ENCODE results near the gene LRP1. TPM values are rescaled to one million over a fixed set of nuclear protein-coding genes. Genes with fewer than 3 reads are reported as not detected.

The LRP1 gene
- total and polyA plus RNA-seq, 2 of the 4 experiments (the other 2 are of a cell fraction) = 73.1 to 142 TPM

DNA sequence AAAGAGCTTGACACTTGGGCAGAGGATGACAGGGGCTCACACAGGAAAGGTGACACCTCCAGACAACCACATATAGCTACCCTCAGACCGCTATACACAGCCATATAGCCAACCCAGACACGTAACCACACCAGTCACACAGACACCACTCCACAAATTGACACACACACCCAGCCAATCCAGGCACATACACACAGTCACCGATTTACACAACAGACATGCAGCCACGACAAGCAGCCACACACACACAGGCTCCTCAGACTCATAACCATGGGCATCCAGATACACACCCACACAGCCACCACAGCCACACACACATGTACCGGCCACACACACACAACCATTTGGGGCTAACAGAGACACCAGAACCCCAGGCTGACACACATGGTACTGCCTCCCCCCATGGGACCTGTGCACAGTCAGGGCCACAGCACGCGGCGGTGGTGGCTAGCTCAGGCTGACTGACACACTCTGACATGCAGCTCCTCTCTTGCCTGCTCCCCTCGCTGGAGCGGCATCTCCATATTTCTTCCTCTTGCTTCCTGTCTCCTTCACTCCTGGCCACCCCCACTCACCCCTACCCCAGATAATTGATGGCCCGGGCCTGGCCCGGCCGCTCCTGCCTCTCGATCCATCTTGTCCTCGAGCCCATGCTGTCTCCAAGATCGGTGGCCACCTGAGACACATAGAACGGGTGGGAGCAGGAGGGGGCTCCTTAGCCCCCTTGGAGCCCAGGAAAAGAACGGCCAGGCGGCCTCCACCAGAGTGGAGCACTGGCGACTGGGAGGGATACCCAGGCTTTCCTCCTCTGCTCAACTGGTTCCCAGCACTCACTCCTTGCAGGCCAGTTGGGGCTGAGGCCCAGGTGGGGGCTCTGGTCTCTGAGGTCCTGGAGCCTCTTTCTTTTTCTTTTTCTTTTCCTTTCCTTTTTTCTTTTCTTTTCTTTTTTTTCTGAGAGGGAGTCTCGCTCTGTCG, 95.2 kb downstream of the LRP1 start:
- BruUV-seq (replicated peaks) = no TSS peak
- CTCF ChIA-PET = no interaction called here

More for the DNA sequence above, 95.2 kb downstream of the LRP1 start:
- intact Hi-C loops (cut with micrococcal nuclease) (no loop called here), dilution Hi-C loops (cut with HindIII; ENCODE audit: low sequenced_read_pairs, unreplicated experiment) (no loop called here), in situ Hi-C loops (cut with MboI; ENCODE audit: low sequenced_read_pairs) (no loop called here)
- H4K91ac ChIP-seq (ENCODE audit: insufficient read depth, low read depth, low read length) = no peak overlapping the region
- WGBS, 2 experiments (ENCODE audit: extremely low coverage in 2 of 2, insufficient read length in 1 of 2) = 50% methylated on average over 9 of the region's 22 CpGs; no CpG with 5 or more reads in 1 of the 2 experiments
- no peak overlapping the region for H3K4ac ChIP-seq (ENCODE audit: low read depth, low read length)
- TF ChIP-seq RFX5 (IDR thresholded peaks at IDR 0.05; ENCODE audit: low read depth, low read length) (no peak), MAFK (IDR thresholded peaks at IDR 0.05; ENCODE audit: low read depth, low read length) (no peak), SMC3 (IDR thresholded peaks at IDR 0.05; ENCODE audit: low read depth, low read length) (no peak), CHD1 (IDR thresholded peaks at IDR 0.05; ENCODE audit: low read depth, low read length) (no peak), MAZ (IDR thresholded peaks at IDR 0.05; ENCODE audit: borderline replicate concordance, low read depth, low read length) (no peak)
- peaks cover 46% of the 10 kb centered on the region for H3K27me3 ChIP-seq (ENCODE audit: control insufficient read depth, insufficient read depth, low read length)
- peak overlapping the region; percentile 46 for H2AK5ac ChIP-seq (ENCODE audit: low read depth, low read length)
- H3K4me3 ChIP-seq (ENCODE audit: insufficient read depth, low read depth, low read length) = no peak overlapping the region
- H3K9me1 ChIP-seq (ENCODE audit: insufficient read depth, low read length) = peaks cover 3% of the 10 kb centered on the region; the same call in 1 of the 2 replicates
- peaks cover 6% of the 10 kb centered on the region for H4K20me1 ChIP-seq (ENCODE audit: insufficient read depth, low read length)
- peak overlapping the region; percentile 29 for H2AFZ ChIP-seq (replicated peaks; ENCODE audit: low read length, poor library complexity)
- H3K36me3 ChIP-seq (ENCODE audit: control insufficient read depth, insufficient read depth, low read length) = no peaks in the 10 kb centered on the region
- ATAC-seq (ENCODE audit: low read depth) (0 out of 2 replicates have a peak, but pooled peaks have one; percentile 7), DNase-seq (no peak)
- H4K8ac ChIP-seq (ENCODE audit: low read depth in 2 of 2, low read length in 2 of 2) = no peak overlapping the region
- H3K9ac ChIP-seq (ENCODE audit: low read depth, low read length) = no peak overlapping the region
- H2BK120ac ChIP-seq (ENCODE audit: low read depth, low read length) = no peak overlapping the region
- H3K56ac ChIP-seq (ENCODE audit: extremely low read depth, insufficient read depth, low read length) = no peak overlapping the region
- H2BK20ac ChIP-seq (ENCODE audit: low read depth, low read length) = no peak overlapping the region
- peaks cover 2% of the 10 kb centered on the region; the same call in 1 of the 2 replicates for H3K4me1 ChIP-seq (ENCODE audit: control insufficient read depth, insufficient read depth, low read length)
- H3K14ac ChIP-seq (replicated peaks; ENCODE audit: low read depth, low read length) = no peak overlapping the region; the same call in 1 of the 2 replicates
- H3K9me3 ChIP-seq (ENCODE audit: control insufficient read depth, insufficient read depth, low read length) = no peaks in the 10 kb centered on the region
- POLR2A ChIA-PET (ENCODE audit: unreplicated experiment) = no interaction called here
- H3K4me2 ChIP-seq (ENCODE audit: low read depth, low read length) = no peak overlapping the region
- H3K18ac ChIP-seq (ENCODE audit: low read depth, low read length) = no peak overlapping the region
- H3K23ac ChIP-seq (ENCODE audit: low read depth, low read length) = peak overlapping the region; percentile 66
- no peaks in the 10 kb centered on the region; a peak in 1 of 4 replicates for H3K79me1 ChIP-seq (ENCODE audit: low read depth in 1 of 2, low read length in 2 of 2)
- H2AK9ac ChIP-seq (replicated peaks; ENCODE audit: low read depth, low read length, poor library complexity) = no peak overlapping the region
- no peak overlapping the region for H2BK5ac ChIP-seq (ENCODE audit: low read depth, low read length, poor library complexity, severe bottlenecking)
- H4K5ac ChIP-seq (ENCODE audit: low read depth, low read length) = no peak overlapping the region
- H3K27ac ChIP-seq (ENCODE audit: insufficient read depth, low read length) = no peak overlapping the region
- no peak overlapping the region for H2BK15ac ChIP-seq (ENCODE audit: low read depth, low read length)

All from IMR-90 (cell line).